Measurements from ENCODE around the gene CTCFL. TPM values are rescaled to one million over a fixed set of nuclear protein-coding genes. Genes with fewer than 3 reads are reported as not detected.

The CTCFL gene
- total and polyA plus RNA-seq, 2 experiments from 2014 or later: not detected

DNA sequence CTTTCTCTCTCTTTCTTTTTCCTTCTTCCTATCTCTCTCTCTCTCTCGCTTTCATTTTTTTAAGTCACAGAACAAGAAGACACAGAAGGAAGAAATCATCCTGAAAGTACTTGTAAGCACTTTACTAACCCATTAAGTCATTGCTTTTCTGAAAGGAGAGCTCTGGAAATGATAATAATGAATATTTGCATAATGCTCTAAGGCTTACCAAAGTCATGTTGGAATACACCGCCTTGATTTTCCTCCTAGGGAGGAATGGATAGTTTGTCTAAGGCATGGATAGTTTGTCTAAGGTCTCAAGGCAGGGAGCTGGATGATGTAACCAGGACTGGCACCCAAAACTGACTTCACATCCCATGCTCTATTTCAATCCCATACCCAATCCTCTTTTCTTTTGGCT is 12.9 kb upstream of the CTCFL start:
- Histone ChIP-seq H3F3A (ENCODE audit: insufficient read depth) (no peaks in the 10 kb centered on the region), H3K4me2 (ENCODE audit: unreplicated experiment) (no peak overlapping the region), H3K36me3 (ENCODE audit: low read depth) (no peaks in the 10 kb centered on the region), H3K4me3 (no peak overlapping the region), H3K79me2 (ENCODE audit: insufficient read depth) (no peaks in the 10 kb centered on the region), H2AFZ (no peak overlapping the region), H3K9me2 (ENCODE audit: insufficient read depth) (no peaks in the 10 kb centered on the region), H3K27me3 (replicated peaks; ENCODE audit: insufficient read depth) (peaks cover 67% of the 10 kb centered on the region), H4K20me1 (ENCODE audit: insufficient read depth) (no peaks in the 10 kb centered on the region), H3K9me3 (ENCODE audit: low read depth) (no peaks in the 10 kb centered on the region), H3K27ac (no peak overlapping the region), H3K9ac (no peak overlapping the region), H3K4me1 (ENCODE audit: insufficient read depth) (no peaks in the 10 kb centered on the region)
- TF ChIP-seq EZH2 (IDR thresholded peaks at IDR 0.05; ENCODE audit: insufficient read depth, poor library complexity, severe bottlenecking): no peak
- DNase-seq: no peak
- in situ Hi-C loops (cut with MboI): no loop called here
- 18 to 20% methylated on average over 2 of the region's 2 CpGs for WGBS, 2 experiments (ENCODE audit: low coverage in 1 of 2, low lambda C conversion rate in 2 of 2, missing lambda C conversion rate in 2 of 2)

- H3K27me3 ChIP-seq (replicated peaks; ENCODE audit: insufficient read depth): peaks cover 71% of the 10 kb centered on the region
- H3K27ac ChIP-seq: no peak overlapping the region
- H3K79me2 ChIP-seq (ENCODE audit: insufficient read depth): no peaks in the 10 kb centered on the region
- no peaks in the 10 kb centered on the region for H3K36me3 ChIP-seq (ENCODE audit: low read depth)
- no peaks in the 10 kb centered on the region for H3K9me2 ChIP-seq (ENCODE audit: insufficient read depth)
- DNase-seq: no peak
- no peak overlapping the region for H3K4me2 ChIP-seq (ENCODE audit: unreplicated experiment)
- WGBS, 2 experiments (ENCODE audit: low coverage in 1 of 2, low lambda C conversion rate in 2 of 2, missing lambda C conversion rate in 2 of 2): 17 to 25% methylated on average over 4 of the region's 4 CpGs
- no peak overlapping the region for H3K9ac ChIP-seq
- no peaks in the 10 kb centered on the region for H4K20me1 ChIP-seq (ENCODE audit: insufficient read depth)
- no peak overlapping the region for H3K4me3 ChIP-seq
- no peaks in the 10 kb centered on the region for H3F3A ChIP-seq (ENCODE audit: insufficient read depth)
- in situ Hi-C loops (cut with MboI): no loop called here
- no peaks in the 10 kb centered on the region for H3K4me1 ChIP-seq (ENCODE audit: insufficient read depth)
- no peaks in the 10 kb centered on the region for H3K9me3 ChIP-seq (ENCODE audit: low read depth)
- TF ChIP-seq EZH2 (IDR thresholded peaks at IDR 0.05; ENCODE audit: insufficient read depth, poor library complexity, severe bottlenecking): no peak
- TF ChIP-seq EZH2phosphoT487 (IDR thresholded peaks at IDR 0.05; ENCODE audit: insufficient read depth, low read depth): no peak
- no peak overlapping the region for H2AFZ ChIP-seq
Observed at GRCh38 chr20:57536771-57537724, 12.1 kb upstream of the CTCFL start.

DNA sequence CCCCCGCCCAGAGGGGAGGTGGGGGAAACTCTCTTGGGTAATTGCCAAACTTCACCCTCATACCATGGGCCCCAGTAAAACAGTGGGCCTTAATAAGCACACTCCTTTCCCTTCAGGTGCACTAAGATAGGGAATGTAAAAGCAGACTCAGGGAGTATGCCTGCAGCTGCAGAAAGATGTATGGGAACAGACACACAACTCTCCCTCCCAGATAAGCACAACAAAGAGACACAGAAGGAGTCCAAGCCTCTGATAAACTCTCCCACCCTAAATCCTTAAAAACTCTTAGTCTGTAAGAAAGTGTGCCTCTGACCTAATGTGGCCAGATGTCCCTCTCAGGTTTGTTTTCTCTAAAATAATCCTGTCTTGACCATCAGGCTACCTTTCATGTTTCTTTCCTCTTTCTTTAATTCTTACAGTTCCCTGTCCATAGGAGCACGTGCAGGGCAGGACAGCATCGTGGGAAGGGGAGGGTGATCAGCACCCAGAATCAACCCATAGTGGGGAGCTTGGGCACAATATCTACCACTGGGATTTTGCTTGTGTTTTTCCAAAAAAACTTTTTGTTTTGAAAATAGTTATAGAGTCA is 11.3 kb upstream of the CTCFL start:
- WGBS, 2 experiments (ENCODE audit: low coverage in 1 of 2, low lambda C conversion rate in 2 of 2, missing lambda C conversion rate in 2 of 2): 8 to 24% methylated on average over 3 of the region's 3 CpGs
- H3K4me3 ChIP-seq: no peak overlapping the region
- H4K20me1 ChIP-seq (ENCODE audit: insufficient read depth): no peaks in the 10 kb centered on the region
- H3K27me3 ChIP-seq (replicated peaks; ENCODE audit: insufficient read depth): peaks cover 68% of the 10 kb centered on the region
- H3K9ac ChIP-seq: no peak overlapping the region
- no peaks in the 10 kb centered on the region for H3K36me3 ChIP-seq (ENCODE audit: low read depth)
- H3K79me2 ChIP-seq (ENCODE audit: insufficient read depth): no peaks in the 10 kb centered on the region
- no peak overlapping the region for H3K27ac ChIP-seq
- H2AFZ ChIP-seq: no peak overlapping the region
- no peaks in the 10 kb centered on the region for H3K9me2 ChIP-seq (ENCODE audit: insufficient read depth)
- TF ChIP-seq EZH2phosphoT487 (IDR thresholded peaks at IDR 0.05; ENCODE audit: insufficient read depth, low read depth) (no peak), EZH2 (IDR thresholded peaks at IDR 0.05; ENCODE audit: insufficient read depth, poor library complexity, severe bottlenecking) (no peak)
- in situ Hi-C loops (cut with MboI): no loop called here
- no peaks in the 10 kb centered on the region for H3K4me1 ChIP-seq (ENCODE audit: insufficient read depth)
- no peak for DNase-seq
- H3K9me3 ChIP-seq (ENCODE audit: low read depth): no peaks in the 10 kb centered on the region
- H3K4me2 ChIP-seq (ENCODE audit: unreplicated experiment): no peak overlapping the region
- no peaks in the 10 kb centered on the region for H3F3A ChIP-seq (ENCODE audit: insufficient read depth)

DNA sequence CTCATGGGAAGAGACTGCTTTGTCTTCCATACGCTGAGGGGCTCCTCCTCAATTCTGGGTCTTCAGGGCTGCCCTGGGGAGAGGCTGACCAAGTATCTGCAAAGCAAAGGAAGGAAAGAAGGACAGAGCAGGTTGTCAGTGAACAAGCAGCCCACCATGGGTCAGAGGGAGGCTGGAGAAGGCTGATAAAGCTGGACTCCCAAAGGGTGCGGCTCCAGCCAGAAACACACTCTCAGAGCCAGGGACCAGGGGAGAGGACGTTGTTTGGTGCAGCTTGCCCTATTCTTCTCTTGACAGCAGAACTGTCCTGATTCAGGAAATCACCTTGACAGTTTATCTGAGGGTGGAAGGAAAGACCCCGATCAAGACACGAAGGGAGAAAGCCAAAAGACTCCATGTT is 10.4 kb upstream of the CTCFL start:
- in situ Hi-C loops (cut with MboI): no loop called here
- WGBS, 2 experiments (ENCODE audit: low coverage in 1 of 2, low lambda C conversion rate in 2 of 2, missing lambda C conversion rate in 2 of 2): 36 to 57% methylated on average over 5 of the region's 5 CpGs
- no peak for TF ChIP-seq EZH2 (IDR thresholded peaks at IDR 0.05; ENCODE audit: insufficient read depth, poor library complexity, severe bottlenecking)
- no peak for TF ChIP-seq EZH2phosphoT487 (IDR thresholded peaks at IDR 0.05; ENCODE audit: insufficient read depth, low read depth)

More for the DNA sequence above, 10.4 kb upstream of the CTCFL start:
- Histone ChIP-seq H3K4me2 (ENCODE audit: unreplicated experiment) (no peak overlapping the region), H3K9me3 (ENCODE audit: low read depth) (no peaks in the 10 kb centered on the region), H3K27me3 (replicated peaks; ENCODE audit: insufficient read depth) (peaks cover 63% of the 10 kb centered on the region), H3K4me1 (ENCODE audit: insufficient read depth) (no peaks in the 10 kb centered on the region), H3K9me2 (ENCODE audit: insufficient read depth) (no peaks in the 10 kb centered on the region), H3K36me3 (ENCODE audit: low read depth) (no peaks in the 10 kb centered on the region), H3K79me2 (ENCODE audit: insufficient read depth) (no peaks in the 10 kb centered on the region), H4K20me1 (ENCODE audit: insufficient read depth) (no peaks in the 10 kb centered on the region), H3K9ac (no peak overlapping the region), H2AFZ (no peak overlapping the region), H3F3A (ENCODE audit: insufficient read depth) (no peaks in the 10 kb centered on the region), H3K27ac (no peak overlapping the region), H3K4me3 (no peak overlapping the region)
- no peak for DNase-seq

Measured in GM23248 (cell line).